ENCODE results near the gene RPL23. TPM values are rescaled to one million over a fixed set of nuclear protein-coding genes. Genes with fewer than 3 reads are reported as not detected.
A peak's percentile ranks its signal among the peaks of the same experiment; 100 is the strongest.

RPL23 gene
- total and polyA plus RNA-seq, 9 of the 15 experiments (the other 6 are each of a cell fraction or from before 2014, with no cell fraction given): 1,745 to 3,667 (median 3,096) TPM

- no peak for TF ChIP-seq HINFP (tag; conservative IDR thresholded peaks at IDR 0.05; ENCODE audit: low read depth)
- no peak for TF ChIP-seq ZNF444 (CRISPR knock-in tag; IDR thresholded peaks at IDR 0.05)
- TF ChIP-seq ZBTB2 (IDR thresholded peaks at IDR 0.05): no peak
- TF ChIP-seq CC2D1A (IDR thresholded peaks at IDR 0.05): peak; percentile 84; the same call in 1 of the 2 replicates
- TF ChIP-seq NR1H2 (CRISPR knock-in tag; IDR thresholded peaks at IDR 0.05): no peak
- no peak for TF ChIP-seq NCOA1 (IDR thresholded peaks at IDR 0.05; ENCODE audit: low read depth)
- TF ChIP-seq ZNF75A (CRISPR knock-in tag; IDR thresholded peaks at IDR 0.05): no peak
- no peak for TF ChIP-seq ZNF121 (CRISPR knock-in tag; conservative IDR thresholded peaks at IDR 0.05)
- no peak; the same call in 1 of the 2 replicates for TF ChIP-seq ZNF384 (IDR thresholded peaks at IDR 0.05; ENCODE audit: low read depth, low read length)
- TF ChIP-seq ARNT (IDR thresholded peaks at IDR 0.05): 0 out of 4 replicates have a peak, but pooled peaks of 1 of the 2 experiments have one; percentile 19
- no peak for TF ChIP-seq PHF21A (IDR thresholded peaks at IDR 0.05; ENCODE audit: borderline replicate concordance, low read depth)
- no peak for TF ChIP-seq CBX2 (IDR thresholded peaks at IDR 0.05; ENCODE audit: insufficient read depth, low read length, poor library complexity, severe bottlenecking)
- no peak for TF ChIP-seq SAFB (IDR thresholded peaks at IDR 0.05; ENCODE audit: borderline replicate concordance, low read depth, low read length)
- TF ChIP-seq ZBTB26 (CRISPR knock-in tag; IDR thresholded peaks at IDR 0.05): no peak
- TF ChIP-seq BCL6 (CRISPR knock-in tag; IDR thresholded peaks at IDR 0.05): no peak
- TF ChIP-seq ZNF282 (CRISPR knock-in tag; IDR thresholded peaks at IDR 0.05): no peak
- TF ChIP-seq HMBOX1 (IDR thresholded peaks at IDR 0.05): no peak
- no peak for TF ChIP-seq MYNN (IDR thresholded peaks at IDR 0.05)
- TF ChIP-seq MYNN (CRISPR knock-in tag; IDR thresholded peaks at IDR 0.05): no peak
- TF ChIP-seq ERF (CRISPR knock-in tag; IDR thresholded peaks at IDR 0.05): no peak
- no peak for TF ChIP-seq ATF4 (CRISPR knock-in tag; IDR thresholded peaks at IDR 0.05)
- TF ChIP-seq FOXO4 (CRISPR knock-in tag; IDR thresholded peaks at IDR 0.05): no peak
Measured at GRCh38 chr17:38824899-38825761, 28.4 kb downstream of the RPL23 start, which contains the start of gene CWC25 (continued).
